GM18519 (cell line): Measurements from ENCODE around the gene STX8.

Experiments used
- ATAC-seq: cut with Tn5 transposase; IDR thresholded peaks from one replicate; pipeline ENCODE4 v1.9.1; 2021; ENCODE audit warnings: mild to moderate bottlenecking, moderate library complexity; ENCODE audit not compliant: unreplicated experiment, low FRiP score

The STX8 gene

DNA sequence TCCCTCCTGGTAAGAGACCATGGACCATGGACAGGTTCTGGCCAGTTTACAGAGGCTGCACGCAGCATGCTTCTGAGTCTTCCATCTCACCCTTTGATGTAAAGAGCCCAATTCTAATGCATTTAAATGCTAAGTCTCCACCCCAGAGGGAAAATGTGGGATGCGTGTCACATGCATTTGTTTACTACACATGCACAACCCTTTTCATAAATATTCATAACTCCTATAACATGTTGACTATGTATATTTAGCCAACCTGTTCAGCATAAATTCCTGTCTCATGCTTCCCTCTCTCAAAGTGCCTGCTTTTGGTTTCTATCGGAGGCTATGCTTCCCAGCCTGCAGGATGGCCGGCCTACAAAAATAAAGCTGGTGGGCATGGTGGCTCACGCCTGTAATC, 260.3 kb downstream of the STX8 start:
- no peak for ATAC-seq

DNA sequence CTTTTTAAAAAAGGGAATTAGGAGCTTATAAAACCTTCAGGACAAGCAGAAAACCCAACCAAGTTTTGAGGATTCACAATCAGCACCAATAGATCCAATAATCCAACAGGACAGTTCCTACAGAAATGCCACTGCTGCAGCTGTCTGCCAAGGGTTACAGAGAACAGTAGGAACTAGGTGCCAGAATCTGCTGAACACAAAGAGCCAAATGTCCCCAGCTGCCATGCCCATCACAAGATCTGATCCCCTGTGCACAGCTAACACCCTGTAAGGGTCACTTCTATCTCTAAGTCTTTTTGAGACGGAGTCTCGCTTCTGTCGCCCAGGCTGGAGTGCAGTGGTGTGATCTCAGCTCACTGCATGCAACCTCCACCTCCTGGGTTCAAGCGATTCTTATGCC, 262.3 kb downstream of the STX8 start:
- no peak for ATAC-seq

- no peak for ATAC-seq
Measured at GRCh38 chr17:9309216-9309615, 266.4 kb downstream of the STX8 start.

GRCh38 chr17:9308069-9308468, 267.6 kb downstream of the STX8 start:
- no peak for ATAC-seq

DNA sequence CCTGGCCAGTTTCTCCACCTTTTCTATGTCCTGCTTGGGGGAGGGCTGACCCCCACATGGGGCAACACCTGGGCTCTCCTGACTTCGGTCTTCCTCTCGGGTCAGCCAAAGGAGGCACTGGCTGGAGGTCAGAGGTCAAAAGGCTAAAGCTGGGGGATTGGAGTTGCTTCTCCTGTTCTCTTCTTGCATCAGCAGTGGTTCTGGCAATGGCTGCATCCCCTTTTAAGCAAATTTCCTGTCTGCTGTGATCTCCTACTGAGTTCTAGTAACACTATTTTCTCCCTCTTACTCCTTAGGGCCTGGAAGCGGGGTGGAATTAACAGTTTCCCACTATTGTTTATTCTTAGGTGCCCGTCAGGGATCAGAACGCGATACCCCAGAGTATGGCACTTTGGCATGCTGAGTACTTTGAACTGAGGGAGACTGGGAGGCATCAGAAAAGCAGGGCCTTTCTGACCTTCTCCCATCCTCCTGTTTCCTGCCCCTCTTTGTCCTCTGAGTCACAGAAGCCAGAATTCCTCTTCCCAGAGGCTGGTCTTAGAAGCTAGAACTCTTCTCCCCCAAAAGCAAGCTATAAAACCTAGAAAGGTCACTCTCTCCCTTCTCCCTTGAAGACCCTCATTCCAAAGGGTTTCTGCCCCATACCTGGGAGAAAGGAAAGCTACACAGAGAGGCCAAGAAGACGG, 268.2 kb downstream of the STX8 start:
- no peak for ATAC-seq

DNA sequence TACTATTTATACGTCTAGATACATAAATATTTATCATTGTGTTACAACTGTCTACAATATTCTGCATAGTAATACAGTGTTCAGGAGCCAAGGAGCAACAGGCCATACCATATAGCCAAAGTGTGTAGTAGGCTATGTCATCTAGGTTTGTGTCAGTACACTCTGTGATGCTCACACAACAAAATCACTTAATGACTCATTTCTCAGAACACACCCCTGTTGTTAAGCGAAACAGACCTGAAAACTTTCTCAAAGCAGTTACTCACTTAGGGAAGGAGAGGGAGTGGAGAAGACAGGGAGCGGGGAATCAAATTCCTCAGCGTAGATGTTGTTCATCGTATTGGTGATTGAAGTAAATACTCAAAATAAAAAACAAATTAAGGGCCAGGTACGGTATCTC, 269.5 kb downstream of the STX8 start:
- no peak for ATAC-seq

DNA sequence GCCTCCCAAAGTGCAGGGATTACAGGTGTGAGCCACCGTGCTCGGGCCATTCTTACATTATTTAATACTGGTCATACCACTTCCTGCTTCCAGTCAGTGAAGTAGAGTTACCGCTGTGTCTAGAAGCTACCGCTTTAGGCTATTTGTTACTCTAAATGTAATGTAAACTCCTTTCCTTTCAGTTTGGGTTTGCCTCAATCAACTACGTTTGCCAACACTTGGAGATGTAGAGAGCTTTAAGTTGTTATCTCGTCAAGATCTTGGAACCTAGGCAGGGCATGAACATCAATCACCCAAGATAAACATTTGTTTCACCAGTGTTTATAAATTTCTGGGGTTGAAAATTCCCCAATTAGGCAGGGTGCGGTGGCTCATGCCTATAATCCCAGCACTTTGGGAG, 275.9 kb downstream of the STX8 start:
- ATAC-seq: no peak

DNA sequence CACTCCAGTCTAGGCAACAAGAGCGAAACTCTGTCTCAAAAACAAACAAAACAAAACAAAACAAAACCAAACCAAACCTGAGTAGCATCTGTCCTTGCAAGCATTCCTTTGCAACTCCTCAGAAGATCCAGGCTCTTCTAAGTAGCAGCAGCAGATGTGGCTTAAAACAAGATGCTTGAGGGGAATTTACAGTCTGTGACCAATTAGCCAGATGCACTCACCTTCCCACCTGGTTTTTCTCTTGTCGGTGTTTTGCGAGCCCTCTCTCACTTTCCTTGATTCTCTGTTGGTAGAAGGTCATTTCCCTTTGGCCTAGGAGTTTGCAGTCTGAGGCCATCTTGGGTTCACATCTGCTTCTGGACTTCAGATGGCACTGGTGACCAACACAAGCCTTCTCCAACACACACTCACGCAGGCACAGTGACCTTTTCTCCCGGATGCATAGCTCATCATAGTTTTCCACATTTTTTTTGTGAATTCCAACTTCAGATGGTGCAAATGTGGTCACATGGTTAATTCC, 276.8 kb downstream of the STX8 start:
- ATAC-seq: no peak

- no peak for ATAC-seq
Measured at GRCh38 chr17:9298135-9298534, 277.5 kb downstream of the STX8 start.

GRCh38 chr17:9294661-9295210, 280.9 kb downstream of the STX8 start:
- no peak for ATAC-seq

GRCh38 chr17:9292561-9292941, 283.1 kb downstream of the STX8 start:
- ATAC-seq: no peak

- no peak for ATAC-seq
Measured at GRCh38 chr17:9291912-9292560, 283.6 kb downstream of the STX8 start.

DNA sequence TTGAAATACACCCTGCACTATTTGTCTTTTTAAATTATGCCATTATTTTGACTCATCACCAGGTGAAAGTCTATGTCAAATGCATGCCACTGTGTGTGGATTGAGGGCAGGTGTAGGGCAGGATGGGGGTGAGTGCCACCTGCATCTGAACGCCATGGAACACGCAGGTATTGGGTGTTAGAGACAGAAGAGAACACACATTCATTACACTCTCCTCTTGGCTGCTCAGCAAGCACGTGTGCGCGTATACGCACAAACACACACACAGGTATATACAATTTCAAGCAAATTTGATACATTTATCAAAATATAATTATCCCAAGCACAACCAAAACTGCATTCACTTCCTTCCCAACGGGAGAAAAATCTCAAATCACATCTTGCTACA, 285.4 kb downstream of the STX8 start:
- no peak for ATAC-seq

DNA sequence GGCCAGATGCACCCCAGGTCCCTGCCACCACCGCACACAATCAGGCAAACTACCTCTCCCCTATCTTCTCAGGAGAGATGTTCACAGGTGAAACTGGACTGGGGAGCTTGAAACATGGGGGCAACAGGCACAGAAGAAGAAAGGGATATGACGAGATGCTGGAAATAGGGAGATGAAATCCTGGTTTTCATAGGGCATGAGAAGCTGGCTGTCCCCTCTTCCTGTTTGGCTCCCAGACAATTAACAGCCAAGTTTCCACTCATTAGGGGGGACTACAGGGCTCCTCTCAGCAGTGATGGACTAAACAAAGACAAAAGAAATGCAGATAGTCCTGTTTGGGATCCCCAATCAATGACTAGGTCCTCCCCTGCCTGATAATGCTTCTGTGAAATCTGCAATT, 288.3 kb downstream of the STX8 start:
- ATAC-seq: no peak

DNA sequence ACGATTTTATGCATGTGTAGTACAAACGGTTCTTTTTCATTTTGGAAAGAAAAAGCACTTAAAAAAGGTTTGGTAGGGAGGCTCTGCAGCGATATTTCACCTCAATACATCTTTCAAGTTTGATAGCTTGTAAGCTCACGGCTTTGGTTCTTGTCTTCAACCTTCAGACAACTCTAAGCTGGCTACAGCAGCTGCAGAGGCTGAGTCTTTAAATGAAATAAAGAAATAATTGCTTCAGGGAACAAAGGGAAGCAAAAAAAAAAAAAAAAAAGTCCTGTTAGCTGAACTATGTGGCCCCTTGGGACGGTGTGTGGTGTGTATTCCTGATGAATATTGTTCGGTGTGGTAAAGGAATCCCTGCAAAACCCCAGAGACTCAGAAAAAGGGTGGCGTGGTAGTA, 289.2 kb downstream of the STX8 start:
- ATAC-seq: no peak

GRCh38 chr17:9285602-9286427, 289.8 kb downstream of the STX8 start:
- no peak for ATAC-seq

DNA sequence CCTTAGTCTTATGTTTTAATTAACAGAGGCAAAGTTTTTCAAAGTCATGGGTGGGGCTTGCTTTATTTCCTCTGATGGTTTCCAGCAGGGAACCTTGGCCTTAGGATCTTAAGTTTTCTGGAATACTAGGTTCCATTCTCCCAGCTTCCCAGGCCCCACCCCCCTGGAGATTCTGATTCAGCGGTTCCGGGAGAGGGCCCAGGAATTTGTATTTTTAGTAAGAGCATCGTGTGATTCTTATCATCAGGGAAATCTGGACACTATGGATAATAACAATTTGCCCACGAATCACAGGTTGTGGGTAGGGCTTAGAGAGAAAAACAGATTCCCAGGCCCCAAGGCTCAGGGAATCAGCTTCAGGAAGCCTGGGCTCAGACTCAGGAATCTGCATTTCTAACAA, 290.7 kb downstream of the STX8 start:
- no peak for ATAC-seq

DNA sequence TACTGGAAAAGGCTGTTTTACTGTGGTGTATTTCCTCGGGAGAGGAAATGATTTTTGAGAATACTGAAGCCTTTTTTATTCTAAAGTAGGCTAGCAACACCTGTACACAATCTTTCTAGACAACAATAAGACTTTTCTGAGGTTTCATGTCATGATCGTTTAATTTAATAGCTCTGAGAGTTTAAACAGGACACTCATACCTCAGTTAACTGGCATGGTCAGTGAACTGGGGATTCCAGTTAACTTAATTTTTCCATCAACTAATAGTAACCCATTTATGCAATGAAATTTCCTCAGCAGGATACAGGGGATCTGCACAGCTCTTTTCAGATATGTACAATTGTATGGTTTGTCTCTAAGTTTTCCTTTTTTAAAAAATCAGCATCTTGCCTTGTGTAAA, 291.7 kb downstream of the STX8 start:
- ATAC-seq: no peak

- ATAC-seq: no peak
Measured at GRCh38 chr17:9279893-9280292, 295.7 kb downstream of the STX8 start.

GRCh38 chr17:9274973-9275372, 300.6 kb downstream of the STX8 start:
- no peak for ATAC-seq
